Measurements from ENCODE around the gene CCDC27. TPM values are rescaled to one million over a fixed set of nuclear protein-coding genes. Genes with fewer than 3 reads are reported as not detected.

CCDC27 gene
- polyA plus RNA-seq (2014; cell fraction: cytosol; rRNA removed) = not detected in 2 replicates
- polyA plus RNA-seq (2014; cell fraction: nucleus; rRNA removed) = not detected in 2 replicates

DNA sequence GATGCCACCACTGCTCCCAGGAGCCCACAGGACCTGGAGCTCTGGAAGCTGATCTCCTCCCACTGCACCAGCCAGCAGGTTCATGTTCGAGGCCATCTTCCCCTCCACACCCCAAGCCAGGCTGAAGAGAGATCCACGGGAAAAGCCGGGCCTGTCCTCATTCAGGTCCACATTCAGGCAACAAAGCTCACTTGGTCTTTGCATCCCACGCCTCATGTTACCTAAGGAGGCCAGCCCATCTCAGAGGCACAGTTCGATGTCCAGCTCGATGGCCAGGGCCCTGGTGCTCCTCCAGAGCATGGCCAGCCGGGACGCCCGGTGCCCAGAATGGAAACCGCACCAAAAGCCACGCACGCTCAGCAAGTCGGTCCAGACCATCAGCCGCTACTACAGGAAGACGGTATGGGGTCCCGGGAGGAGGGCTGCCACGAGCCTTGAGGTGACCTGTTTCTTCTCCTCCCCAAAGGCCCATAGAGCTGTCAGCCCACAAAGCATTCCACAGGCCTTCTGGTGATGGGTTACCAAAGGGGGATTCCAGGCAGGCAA is at the start of gene CCDC27:
TSS of gene CCDC27 (plus strand) at position 51 of the 546 bp plus-strand sequence. CDS start at position 83, 32 bp downstream.
- DNase-seq (ENCODE audit: low spot score) = no peak

DNA sequence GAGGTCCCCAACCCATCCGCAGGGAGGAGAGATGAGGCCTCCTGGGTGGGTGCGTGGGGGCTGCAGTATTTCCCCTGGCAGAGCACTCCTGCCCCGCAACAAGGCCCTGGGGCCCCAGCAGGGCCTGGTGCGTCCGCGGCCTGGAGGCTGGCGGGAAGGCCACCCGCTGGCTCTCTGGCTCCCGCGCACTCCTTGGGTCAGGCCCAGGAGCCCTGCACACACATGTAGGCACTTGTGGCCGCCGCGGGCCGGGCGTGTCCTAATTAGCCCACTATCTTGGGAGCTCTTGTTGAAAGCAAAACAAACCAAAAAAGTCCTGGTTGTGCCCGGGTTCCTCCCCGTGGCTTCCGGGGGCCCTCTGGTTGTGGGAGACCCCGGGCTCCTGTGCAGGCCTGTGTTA is 49.7 kb upstream of the CCDC27 start:
- no peak for DNase-seq (ENCODE audit: low spot score)

DNA sequence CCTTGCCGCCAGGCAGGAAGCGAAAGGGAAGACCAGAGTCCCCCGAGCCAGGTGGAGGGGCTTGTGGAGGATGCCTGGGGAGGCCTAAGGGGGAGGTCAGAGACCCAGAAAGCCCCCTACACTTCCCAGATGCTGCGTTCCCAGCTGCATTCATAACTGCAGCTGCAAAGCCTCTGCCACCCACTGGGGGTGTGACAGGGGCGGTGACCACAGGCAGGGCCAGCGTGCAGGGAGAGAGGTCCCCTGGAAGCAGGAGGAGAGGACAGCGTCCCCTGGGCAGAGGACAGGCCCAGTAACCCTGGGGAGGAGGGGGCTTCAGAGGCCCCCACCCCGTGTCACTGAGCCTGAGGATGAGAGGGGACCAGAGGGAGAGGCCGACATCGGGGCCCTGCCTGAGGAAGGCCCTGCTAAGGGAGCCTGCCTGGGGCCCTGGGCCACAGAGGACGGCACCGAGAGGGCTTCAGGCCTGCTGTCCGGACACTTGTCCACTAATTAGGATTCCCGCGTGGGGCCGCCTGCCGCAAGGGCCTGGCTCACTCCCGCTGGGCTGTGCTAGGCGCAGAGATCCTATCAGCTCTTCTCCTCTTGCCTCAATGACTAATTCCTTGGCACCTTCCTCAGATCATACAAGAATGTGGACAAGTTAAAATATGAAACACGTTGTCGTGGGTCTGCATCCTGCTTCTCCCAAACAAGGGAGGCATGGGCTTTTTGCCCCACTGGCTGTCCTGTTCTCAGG is 49.1 kb upstream of the CCDC27 start:
- DNase-seq (ENCODE audit: low spot score) = no peak

DNA sequence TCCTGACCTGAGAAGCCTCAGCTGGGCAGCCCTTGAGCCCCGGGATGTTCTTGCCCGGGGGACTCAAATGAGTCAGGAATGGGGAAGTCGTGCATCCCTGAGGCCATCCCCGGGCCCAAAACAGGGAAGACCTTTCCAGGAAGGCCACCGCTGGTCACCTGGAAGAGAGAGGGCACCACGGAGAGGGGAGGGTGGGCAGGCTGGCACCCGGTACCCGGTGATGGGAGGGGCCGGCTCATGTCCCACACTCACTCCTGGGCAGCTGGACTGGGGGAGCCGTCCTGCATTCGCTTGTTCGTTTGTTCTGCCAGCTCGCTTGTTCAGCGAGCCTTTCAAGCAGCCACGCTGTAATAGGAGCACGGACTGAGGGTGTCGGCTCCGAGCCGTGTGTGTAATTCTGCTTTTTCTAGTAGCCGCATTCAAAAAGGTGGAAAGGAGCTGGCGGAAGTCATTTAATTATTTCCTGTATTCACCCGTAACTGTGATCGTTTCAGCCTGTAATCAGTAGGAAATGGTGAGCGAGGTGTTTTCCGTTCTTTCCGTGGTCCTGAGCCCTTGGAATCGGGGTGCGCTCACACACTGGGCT is 48.4 kb upstream of the CCDC27 start:
- no peak for DNase-seq (ENCODE audit: low spot score)

DNA sequence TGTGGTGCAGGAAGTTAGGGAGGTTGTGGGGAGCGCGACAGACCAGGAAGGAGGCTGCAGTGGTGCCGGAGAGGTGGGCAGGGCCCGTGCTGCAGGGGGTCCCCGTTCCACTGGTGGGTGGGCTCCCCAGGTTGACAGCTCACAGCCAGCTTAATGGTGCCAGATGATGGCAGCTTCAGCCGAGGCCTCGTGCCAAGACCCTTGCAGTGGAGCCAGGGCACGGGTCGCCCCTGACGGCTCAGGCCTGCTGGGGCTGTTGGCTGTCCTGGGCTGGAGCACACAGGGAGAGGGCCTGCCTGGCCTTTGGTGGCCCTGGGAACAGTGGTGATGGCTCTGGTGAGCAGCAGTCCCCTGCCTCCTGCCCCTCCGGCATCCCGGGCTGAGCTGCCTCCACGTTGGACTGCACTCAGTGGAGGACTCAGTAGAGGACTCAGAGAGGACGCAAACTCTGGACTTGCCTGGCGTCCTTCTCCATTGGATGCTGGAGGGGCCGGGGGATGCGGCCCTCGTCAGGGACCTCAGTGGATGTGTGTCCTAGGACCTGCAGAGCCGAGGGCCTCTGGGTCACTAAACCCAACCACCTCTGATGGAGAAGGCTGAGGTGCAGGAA is 46.8 kb upstream of the CCDC27 start:
- DNase-seq (ENCODE audit: low spot score) = no peak

DNA sequence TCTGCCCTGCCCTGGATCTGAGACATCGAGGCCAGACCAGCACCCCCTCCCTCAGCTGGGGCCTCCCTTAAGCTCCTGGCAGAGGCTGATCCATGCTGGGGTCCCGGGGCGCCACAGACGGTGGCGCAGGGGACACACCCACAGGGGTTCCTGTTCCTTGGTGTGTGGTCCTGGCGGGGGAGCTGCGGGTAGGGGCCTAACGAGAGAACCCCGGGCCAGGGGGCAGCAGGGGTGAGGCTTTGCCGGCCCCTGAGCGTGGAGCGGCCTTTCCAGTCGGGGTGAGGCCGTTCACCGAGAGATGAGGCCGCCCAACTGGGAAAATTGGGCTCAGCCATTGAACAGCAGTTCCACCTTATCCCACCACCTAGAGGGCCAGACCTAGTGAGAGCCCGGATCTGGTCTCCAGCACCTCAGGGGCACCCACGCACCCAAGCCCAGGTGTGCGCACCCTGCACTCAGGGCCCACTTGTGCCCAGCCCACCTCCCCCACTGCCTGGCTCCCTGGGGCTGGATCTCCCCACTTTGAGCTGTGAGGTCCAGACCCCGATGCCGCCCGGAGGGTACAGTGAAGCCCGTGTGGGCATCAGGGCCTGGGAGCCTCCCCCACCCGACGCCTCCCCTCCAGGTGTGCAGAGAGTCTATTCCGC is 45.5 kb upstream of the CCDC27 start:
- DNase-seq (ENCODE audit: low spot score) = no peak

DNA sequence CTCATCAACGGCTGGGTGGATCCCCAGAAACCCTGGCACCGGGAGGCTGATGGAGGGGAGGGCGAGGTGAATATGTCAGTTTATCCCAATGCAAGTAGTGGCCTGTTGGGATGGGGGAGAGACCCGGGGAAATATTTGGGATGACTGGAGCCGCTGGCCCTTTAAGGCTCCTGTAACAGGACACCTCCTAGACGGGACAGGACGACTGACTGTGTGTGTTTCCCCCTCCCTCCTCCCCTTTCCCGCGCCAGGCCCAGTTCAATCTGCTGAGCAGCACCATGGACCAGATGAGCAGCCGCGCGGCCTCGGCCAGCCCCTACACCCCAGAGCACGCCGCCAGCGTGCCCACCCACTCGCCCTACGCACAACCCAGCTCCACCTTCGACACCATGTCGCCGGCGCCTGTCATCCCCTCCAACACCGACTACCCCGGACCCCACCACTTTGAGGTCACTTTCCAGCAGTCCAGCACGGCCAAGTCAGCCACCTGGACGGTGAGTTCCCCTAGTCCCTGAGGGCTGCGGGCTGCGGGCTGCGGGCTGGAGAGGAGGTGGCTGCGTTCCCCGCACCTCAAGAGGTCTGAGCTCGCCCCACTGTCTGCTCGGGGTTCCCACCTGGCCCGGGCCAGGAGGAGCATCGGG is 44.8 kb upstream of the CCDC27 start:
- no peak for DNase-seq (ENCODE audit: low spot score)

DNA sequence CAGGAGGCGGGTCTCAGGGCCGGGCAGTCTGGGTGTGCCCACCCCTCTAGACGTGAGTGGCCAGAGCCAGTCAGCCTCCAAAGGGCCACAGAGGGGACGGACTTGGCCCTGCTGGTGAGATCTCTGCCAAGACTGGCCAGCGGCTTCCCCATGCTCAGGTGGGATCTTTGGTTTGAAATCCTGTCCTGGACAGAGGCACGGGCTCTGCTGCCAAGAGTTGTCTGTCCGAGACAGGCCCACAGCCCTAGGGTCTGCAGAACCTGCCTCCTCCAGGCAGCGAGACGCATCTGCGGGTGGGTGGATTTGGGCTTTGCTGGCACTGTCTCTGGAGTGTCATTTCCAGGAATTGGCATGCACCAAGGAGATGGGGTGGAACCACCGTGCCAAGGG is 44.3 kb upstream of the CCDC27 start:
- no peak for DNase-seq (ENCODE audit: low spot score)

DNA sequence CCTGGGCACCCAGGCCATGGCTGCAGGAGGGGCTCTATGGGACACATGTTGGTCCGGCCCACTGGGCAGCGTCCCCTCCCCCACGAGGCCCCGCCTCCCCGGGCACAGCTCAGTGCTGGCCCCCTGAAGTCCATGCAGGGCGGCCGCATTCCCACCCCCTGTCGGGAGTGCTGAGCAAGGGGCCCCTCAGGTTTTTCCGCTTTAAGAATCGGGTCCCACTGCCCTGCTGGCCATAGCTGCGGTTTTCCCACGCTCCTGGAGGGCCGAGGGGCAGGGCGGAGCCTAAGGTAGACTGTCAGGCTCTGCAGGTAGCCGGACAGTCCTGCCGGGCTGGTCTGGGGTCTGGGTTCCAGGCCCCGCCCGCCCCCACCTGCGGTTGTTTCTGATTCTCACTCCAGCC is 43.5 kb upstream of the CCDC27 start:
- DNase-seq (ENCODE audit: low spot score) = no peak

DNA sequence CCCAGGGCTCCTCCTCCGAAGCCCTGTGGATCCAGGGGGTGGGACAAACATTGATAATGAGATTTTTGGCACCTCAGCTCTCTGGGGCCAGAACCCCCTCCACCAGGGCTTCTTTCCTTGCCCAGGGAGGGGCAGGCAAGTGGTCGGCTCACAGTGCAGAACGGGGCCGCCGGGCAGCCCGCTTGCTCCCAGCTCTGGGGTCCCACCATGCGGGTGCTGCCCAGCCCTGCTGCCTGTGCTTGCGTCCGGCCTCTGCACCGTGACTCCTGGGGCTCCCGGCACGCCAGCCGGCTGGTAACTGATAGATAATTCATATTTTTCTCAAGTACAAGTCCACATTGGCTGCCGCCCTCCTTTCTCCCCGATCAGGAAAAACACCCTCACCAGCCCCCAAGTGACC is 42.0 kb upstream of the CCDC27 start:
- no peak for DNase-seq (ENCODE audit: low spot score)

DNA sequence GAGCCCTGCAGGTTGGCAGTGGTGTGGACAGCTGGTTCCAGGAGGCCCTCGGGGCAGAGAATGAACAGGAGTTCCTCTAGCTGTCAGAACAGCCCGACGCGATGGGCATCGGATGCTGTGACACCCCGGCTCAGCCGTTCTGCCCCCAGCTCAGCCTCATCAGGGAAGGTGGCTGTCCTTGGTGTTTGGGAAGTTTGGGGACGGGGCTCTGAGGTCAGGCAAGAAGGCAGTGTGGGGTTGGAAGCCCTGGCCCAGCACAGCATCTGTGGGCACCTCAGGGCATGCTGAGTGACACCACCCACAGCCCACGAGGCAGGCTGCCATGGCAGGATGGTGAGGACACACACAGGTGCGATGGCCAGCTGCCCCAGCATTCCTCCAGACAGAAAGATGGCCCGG is 40.9 kb upstream of the CCDC27 start:
- no peak for DNase-seq (ENCODE audit: low spot score)

DNA sequence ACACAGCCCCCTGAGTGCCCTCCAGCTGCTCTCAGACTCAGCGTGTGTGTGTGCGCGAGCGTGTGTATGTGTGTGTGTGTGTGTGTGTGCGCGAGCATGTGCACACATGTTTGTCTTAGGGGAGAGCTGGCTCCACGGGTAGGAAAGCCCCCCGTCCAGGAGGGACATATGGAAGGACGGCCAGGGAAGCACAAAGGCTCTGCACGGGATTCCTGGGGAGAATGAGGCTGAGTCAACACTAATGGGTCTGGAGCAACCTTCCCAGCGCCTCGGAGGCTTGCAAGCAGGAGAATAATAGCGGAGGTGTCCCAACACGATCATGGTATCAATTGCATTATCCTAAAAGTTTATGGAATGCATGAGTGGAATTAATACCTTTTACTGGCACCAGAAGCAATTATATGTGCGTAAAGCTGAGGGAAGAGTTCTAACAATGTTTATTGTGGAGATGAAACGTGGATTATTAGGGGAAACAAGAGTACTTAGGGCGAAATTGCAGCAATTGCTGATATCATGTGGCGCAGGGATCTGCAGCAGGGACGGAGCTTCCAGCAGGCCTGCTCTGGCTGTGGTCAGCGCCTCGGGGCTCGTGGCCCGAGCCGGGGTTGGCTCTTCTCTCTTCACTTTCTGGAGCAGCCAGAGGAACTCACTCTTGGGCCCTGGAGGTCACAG is 40.3 kb upstream of the CCDC27 start:
- no peak for DNase-seq (ENCODE audit: low spot score)

DNA sequence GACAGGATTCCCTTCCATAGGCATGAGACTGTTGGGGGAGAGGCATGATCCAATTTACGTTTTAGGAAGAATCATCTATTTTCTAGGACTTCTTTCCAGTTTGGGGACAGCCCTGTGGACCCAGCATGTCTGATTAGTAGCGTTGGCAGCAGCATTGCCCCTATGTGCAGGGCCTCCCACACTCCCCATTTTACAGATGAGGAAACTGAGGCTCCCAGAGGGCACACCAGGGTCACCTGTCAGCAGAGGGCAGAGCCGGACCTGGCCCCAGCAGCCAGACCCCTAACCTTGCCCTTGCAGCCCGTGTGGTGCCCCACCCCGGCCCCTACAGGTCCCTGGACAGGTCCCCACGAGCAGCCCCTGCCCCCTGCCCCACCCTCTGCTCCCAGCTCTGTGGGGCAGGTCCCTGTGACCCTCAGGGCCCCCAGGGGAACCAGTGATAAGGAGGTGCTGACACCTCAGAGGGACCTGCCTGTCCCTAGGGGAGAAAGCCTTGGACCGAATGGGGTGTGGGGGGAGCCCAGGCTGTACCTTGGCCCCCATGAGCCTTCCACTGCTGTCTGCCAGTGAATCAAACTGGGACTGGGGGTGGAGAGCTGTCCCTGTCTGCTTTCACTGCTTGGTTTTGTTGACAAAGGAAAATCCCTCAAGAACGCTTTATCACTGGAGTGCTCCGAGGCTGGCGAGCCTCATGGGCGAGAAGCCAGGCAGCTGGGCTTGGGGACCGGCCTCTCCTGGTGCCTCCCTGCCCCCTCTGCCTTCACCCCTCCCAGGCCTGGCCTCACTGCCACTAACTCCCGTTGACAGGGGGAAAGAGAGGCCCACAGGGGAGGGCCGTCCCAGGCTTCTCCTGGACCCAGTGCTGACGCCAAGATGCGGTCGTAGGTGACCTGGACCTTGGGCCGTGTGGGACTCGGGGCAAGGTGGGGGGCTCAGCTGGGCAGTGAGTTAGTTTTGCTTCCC is 39.4 kb upstream of the CCDC27 start:
- DNase-seq (ENCODE audit: low spot score) = no peak

DNA sequence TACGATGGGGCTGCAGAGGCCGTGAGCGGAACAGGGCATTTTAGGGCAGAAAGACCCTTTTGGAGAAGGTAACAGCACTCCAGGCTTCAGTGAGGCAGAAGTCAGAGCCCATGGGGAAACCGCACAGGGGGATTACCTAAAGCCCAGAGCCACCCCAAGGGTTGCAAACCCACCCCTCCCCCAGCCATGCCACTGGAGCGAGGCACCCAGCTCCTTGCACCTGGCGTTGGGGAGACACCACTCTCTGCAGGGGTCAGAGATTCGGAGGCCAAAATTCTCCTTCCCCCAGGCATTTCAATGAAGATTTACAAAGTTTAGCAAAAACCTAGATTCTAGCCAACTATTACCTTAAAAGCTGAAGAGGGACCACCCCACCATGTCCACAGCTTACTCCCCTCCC is 38.4 kb upstream of the CCDC27 start:
- no peak for DNase-seq (ENCODE audit: low spot score)

DNA sequence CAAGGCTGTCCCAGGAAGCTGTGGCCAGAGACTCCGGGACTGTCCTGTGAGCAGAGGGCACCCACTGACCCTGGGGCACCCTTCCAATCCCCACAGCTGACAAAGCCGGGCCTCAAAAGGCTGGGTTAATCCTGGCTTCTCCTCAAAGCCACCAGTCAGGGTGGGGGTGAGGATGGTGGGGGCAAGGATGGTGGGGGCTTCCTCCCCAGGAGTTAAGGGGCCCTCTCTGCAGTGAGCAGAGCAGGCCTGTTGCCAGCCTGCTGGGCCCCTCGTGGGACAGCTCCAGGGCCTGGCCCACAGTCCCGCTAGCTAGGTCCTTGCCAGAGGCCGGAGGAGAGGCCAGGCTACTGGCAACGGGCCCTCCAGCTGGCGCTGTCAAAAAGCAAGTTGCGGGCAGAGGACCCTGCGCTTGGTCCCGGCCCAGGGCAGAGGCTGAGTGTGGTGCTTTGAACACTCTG is 37.9 kb upstream of the CCDC27 start:
- DNase-seq (ENCODE audit: low spot score) = no peak

DNA sequence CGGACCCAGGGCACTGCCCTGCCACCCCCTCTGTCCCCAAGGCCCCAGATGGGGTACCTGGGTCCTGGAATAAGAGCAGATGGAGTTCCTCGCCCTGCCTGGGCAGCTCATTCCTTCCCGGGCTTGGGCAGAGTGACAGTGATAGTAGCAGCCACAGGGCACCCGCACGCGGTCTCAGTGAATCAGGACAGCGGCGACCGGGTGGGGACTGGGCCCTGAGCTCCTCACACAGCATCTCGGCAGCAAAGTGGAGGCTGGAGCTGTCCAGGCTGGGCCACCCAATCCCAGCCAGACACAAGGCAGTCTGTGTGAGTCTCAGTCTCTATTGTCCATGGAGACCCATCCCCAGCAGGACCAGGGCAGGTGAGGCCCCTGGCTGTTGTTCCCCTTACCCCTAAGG is 37.4 kb upstream of the CCDC27 start:
- no peak for DNase-seq (ENCODE audit: low spot score)

DNA sequence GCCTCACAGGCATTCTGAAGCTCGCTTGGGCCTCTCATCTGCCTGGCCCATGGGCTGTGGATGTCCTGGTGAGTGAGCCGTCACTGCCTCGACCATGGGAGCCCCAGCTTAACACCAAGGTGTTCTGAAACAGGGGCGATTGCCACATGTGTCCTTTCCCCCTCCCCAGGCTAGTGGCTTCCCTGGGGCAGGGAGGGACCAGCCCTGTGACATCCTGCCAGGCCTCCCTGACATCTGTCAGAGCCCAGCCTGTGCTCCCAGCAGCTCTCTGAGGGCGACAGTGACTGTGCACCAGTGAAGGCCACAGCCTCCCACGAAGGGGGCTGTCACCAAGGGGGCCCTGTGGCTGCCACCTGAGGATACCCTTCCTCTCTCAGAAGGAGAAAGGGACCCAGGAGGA is 35.9 kb upstream of the CCDC27 start:
- no peak for DNase-seq (ENCODE audit: low spot score)

DNA sequence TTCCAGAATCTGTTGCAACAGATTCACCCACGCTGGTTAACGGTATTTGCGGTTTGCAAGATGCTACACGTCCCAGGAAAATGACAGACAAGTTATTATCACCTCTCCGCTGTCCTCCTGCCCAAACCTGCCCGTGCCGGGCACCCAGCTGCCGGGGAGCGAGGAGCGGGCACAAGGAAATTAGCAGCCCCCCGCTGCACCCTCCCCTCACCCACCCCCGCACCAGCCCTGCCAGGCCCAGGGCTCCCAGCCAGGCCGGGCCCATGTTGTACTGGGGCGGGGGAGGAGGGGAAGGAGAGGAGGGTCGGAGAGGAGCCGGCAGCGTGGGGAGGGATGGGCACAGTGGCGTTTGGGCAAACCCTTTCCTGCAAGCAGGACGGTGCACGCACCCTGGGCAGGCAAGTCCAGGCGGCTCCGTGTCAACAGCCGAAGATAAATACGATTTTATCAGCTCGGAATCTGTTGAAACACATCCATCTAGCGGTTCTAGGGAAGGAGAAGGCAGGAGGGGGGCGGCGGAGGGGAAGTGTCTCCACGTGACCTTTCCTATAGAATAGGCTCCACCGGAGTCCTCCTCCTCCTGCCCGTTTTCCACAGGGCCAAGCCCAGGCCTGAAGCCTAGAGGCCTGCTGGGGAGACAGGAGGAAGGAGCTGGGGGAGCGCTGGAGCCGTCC is 35.1 kb upstream of the CCDC27 start:
- peak; percentile 40 for DNase-seq (ENCODE audit: low spot score)

Data from SK-N-DZ (cell line).